SK-N-SH (cell line): Measurements from ENCODE around the gene KCNB1. TPM values are rescaled to one million over a fixed set of nuclear protein-coding genes. Genes with fewer than 3 reads are reported as not detected.

ENCODE experiments used
- CTCF ChIA-PET: fragments of 300-600, 350-600 bp; formaldehyde crosslinking; extraction: SDS; loops from one replicate; lab custom pipeline; 2021; lab: Yijun Ruan, JAX
- POLR2A ChIA-PET: fragments of 350-600 bp; sonication (Branson Sonifier 250); formaldehyde crosslinking; extraction: SDS; loops from one replicate; lab custom pipeline; 2020; ENCODE audit warnings: antibody characterized with exemption, inconsistent platforms; lab: Yijun Ruan, JAX
- DNase-seq: peaks from one replicate; pipeline ENCODE4 v3.0.0; 2012
- H2AFZ ChIP-seq: fragments of 200-600 bp; sonication (generic); 2 replicates; pipeline ENCODE4 v1.8.1; 2016; ENCODE audit warnings: antibody characterized with exemption, mild to moderate bottlenecking, low read depth
- H3F3A ChIP-seq: fragments of 200-600 bp; sonication (generic); replicated peaks from 2 replicates; pipeline ENCODE3; 2016; ENCODE audit warnings: antibody characterized with exemption, mild to moderate bottlenecking; ENCODE audit not compliant: insufficient read depth
- H3K27ac ChIP-seq, 2 experiments: fragments of 200-500 bp in 1 of 2; fragments of 200-600 bp in 1 of 2; sonication (Bioruptor generic) in 1 of 2; sonication (generic), shearing (Covaris generic) in 1 of 2; 2 replicates each; pipeline versions ENCODE4 v1.5.1 to v1.6.1; 2014 to 2016; ENCODE audit warnings: low read depth in 2 of 2, inconsistent platforms in 1 of 2, low read length in 1 of 2, mild to moderate bottlenecking in 1 of 2, mixed read lengths in 1 of 2
- H3K27me3 ChIP-seq: fragments of 200-600 bp; sonication (generic), shearing (Covaris generic); 2 replicates; pipeline ENCODE4 v1.6.1; 2016; ENCODE audit warnings: mixed run types; ENCODE audit not compliant: insufficient read depth
- H3K36me3 ChIP-seq, 2 experiments: fragments of 200-500 bp in 1 of 2; fragments of 200-600 bp in 1 of 2; sonication (Bioruptor generic) in 1 of 2; sonication (generic) in 1 of 2; replicated peaks in 1 of 2; 2 replicates each; pipeline versions ENCODE3 to v1.5.1; 2014 to 2016; ENCODE audit warnings: low read length in 1 of 2, mild to moderate bottlenecking in 1 of 2; ENCODE audit not compliant: insufficient read depth in 2 of 2, control insufficient read depth in 1 of 2
- H3K4me1 ChIP-seq, 2 experiments: fragments of 200-500 bp in 1 of 2; fragments of 200-600 bp in 1 of 2; sonication (Bioruptor generic) in 1 of 2; sonication (generic), shearing (Covaris generic) in 1 of 2; 2 replicates each; pipeline versions ENCODE4 v1.5.1 to v1.6.1; 2014 to 2016; ENCODE audit warnings: low read depth in 1 of 2, low read length in 1 of 2, mixed run types in 1 of 2; ENCODE audit not compliant: insufficient read depth in 2 of 2, control insufficient read depth in 1 of 2
- H3K4me2 ChIP-seq: fragments of 200-600 bp; sonication (generic), shearing (Covaris generic); 2 replicates; pipeline ENCODE4 v1.6.1; 2017; ENCODE audit warnings: mixed run types
- H3K4me3 ChIP-seq, 2 experiments: fragments of 200-500 bp in 1 of 2; fragments of 200-600 bp in 1 of 2; sonication (Bioruptor generic) in 1 of 2; sonication (generic), shearing (Covaris generic) in 1 of 2; 2 replicates each; pipeline versions ENCODE4 v1.5.1 to v1.8.1; 2014 to 2016; ENCODE audit warnings: low read depth in 2 of 2, inconsistent platforms in 1 of 2, low read length in 1 of 2, mild to moderate bottlenecking in 1 of 2, mixed read lengths in 1 of 2, moderate library complexity in 1 of 2
- H3K79me2 ChIP-seq: fragments of 200-600 bp; sonication (generic); 2 replicates; pipeline ENCODE4 v1.8.1; 2017; ENCODE audit warnings: mild to moderate bottlenecking; ENCODE audit not compliant: insufficient read depth
- H3K9ac ChIP-seq: fragments of 200-600 bp; sonication (generic); 2 replicates; pipeline ENCODE4 v1.6.1; 2017; ENCODE audit warnings: mixed run types
- H3K9me2 ChIP-seq: fragments of 200-600 bp; sonication (generic); 2 replicates; pipeline ENCODE4 v1.6.1; 2017; ENCODE audit warnings: mixed run types
- H3K9me3 ChIP-seq: fragments of 200-600 bp; sonication (generic); 2 replicates; pipeline ENCODE4 v1.6.1; 2017; ENCODE audit warnings: mixed run types, mild to moderate bottlenecking, moderate library complexity
- H4K20me1 ChIP-seq: fragments of 200-600 bp; sonication (generic); 2 replicates; pipeline ENCODE4 v1.6.1; 2017; ENCODE audit warnings: mild to moderate bottlenecking, mixed run types; ENCODE audit not compliant: insufficient read depth
- CHD2 ChIP-seq: fragments of 150-350 bp; IDR thresholded peaks from 2 replicates; pipeline ENCODE4 v1.6.1; 2018; ENCODE audit warnings: low read length; ENCODE audit not compliant: partially characterized antibody
- ELF1 ChIP-seq: IDR thresholded peaks from 2 replicates; pipeline ENCODE4 v1.4.0; 2012
- EP300 ChIP-seq, 2 experiments: IDR thresholded peaks; 2 replicates each; pipeline versions ENCODE4 v1.4.0 to v1.6.1; 2012; ENCODE audit warnings: borderline replicate concordance in 1 of 2, low read depth in 1 of 2, low read length in 1 of 2
- FOSL2 ChIP-seq: IDR thresholded peaks from 2 replicates; pipeline ENCODE4 v1.4.0; 2012; ENCODE audit warnings: low read depth, mild to moderate bottlenecking, moderate library complexity, borderline replicate concordance
- GABPA ChIP-seq: IDR thresholded peaks from 2 replicates; pipeline ENCODE4 v1.4.0; 2012; ENCODE audit warnings: low read depth, mild to moderate bottlenecking
- GATA2 ChIP-seq: sonication (generic); formaldehyde crosslinking; IDR thresholded peaks from 2 replicates; pipeline ENCODE4 v1.5.0; 2020; ENCODE audit warnings: mild to moderate bottlenecking, missing genetic modification reagents
- JUND ChIP-seq: IDR thresholded peaks from 2 replicates; pipeline ENCODE4 v1.4.0; 2012
- MXI1 ChIP-seq: IDR thresholded peaks from 2 replicates; pipeline ENCODE4 v1.6.1; 2012; ENCODE audit warnings: mild to moderate bottlenecking, low read depth, low read length, improper control_type of control experiment
- NFIC ChIP-seq: IDR thresholded peaks from 2 replicates; pipeline ENCODE4 v1.4.0; 2012; ENCODE audit warnings: borderline replicate concordance
- NRF1 ChIP-seq: IDR thresholded peaks from 2 replicates; pipeline ENCODE4 v1.6.1; 2012; ENCODE audit warnings: low read depth, mild to moderate bottlenecking, low read length
- PBX3 ChIP-seq: IDR thresholded peaks from 2 replicates; pipeline ENCODE4; 2012
- POLR2AphosphoS5 ChIP-seq: IDR thresholded peaks from 2 replicates; pipeline ENCODE4 v1.6.1; 2012; ENCODE audit warnings: low read depth, low read length
- RCOR1 ChIP-seq: fragments of 150-350 bp; IDR thresholded peaks from 2 replicates; pipeline ENCODE4 v1.6.1; 2017; ENCODE audit warnings: antibody characterized with exemption, low read length
- TAF1 ChIP-seq: IDR thresholded peaks from 2 replicates; pipeline ENCODE4 v1.6.1; 2012; ENCODE audit warnings: low read depth, mild to moderate bottlenecking, low read length, moderate library complexity, borderline replicate concordance
- TCF12 ChIP-seq: IDR thresholded peaks from 2 replicates; pipeline ENCODE4 v1.4.0; 2012
- YY1 ChIP-seq: IDR thresholded peaks from 2 replicates; pipeline ENCODE4 v1.4.0; 2012; ENCODE audit warnings: low read depth, mild to moderate bottlenecking
- ZBTB33 ChIP-seq: IDR thresholded peaks from 2 replicates; pipeline ENCODE4 v1.4.0; 2012; ENCODE audit warnings: low read depth, borderline replicate concordance
- WGBS: methylation state at CpG from one replicate; pipeline ENCODE4 v1.1.6; 2017; ENCODE audit warnings: low lambda C conversion rate; 5-methylcytosine and 5-hydroxymethylcytosine counted together
- polyA plus RNA-seq, 3 experiments: library from polyadenylated mRNA; depleted of rRNA; stranded (reverse); fragments of >200 nt; gene quantifications; 2 replicates each; pipeline ENCODE4 v1.2.3, GENCODE V29; 2012
- TF ChIP-seq, protein P1 (sequence below): fragments of 150-350 bp; IDR thresholded peaks from 2 replicates; pipeline ENCODE4 v1.6.1; 2016; ENCODE audit warnings: mild to moderate bottlenecking, low read depth, low read length
- TF ChIP-seq, protein P2 (sequence below): IDR thresholded peaks from 2 replicates; pipeline ENCODE4 v1.4.0; 2012; ENCODE audit warnings: low read depth
- TF ChIP-seq, protein P3 (sequence below): fragments of 200-600 bp; sonication (generic); IDR thresholded peaks from 2 replicates; pipeline ENCODE4 v1.6.1; 2017; ENCODE audit warnings: antibody characterized with exemption, mild to moderate bottlenecking, moderate library complexity
- TF ChIP-seq, protein P4 (sequence below): fragments of 150-350 bp; IDR thresholded peaks from 2 replicates; pipeline ENCODE4 v1.6.1; 2017; ENCODE audit warnings: antibody characterized with exemption, low read length, low read depth, borderline replicate concordance

The KCNB1 gene
- polyA plus RNA-seq, 1 of the 3 experiments (the other 2 are of a cell fraction), result 0.82 TPM

GRCh38 chr20:49404461-49404860, 78.0 kb downstream of the KCNB1 start:
- TF ChIP-seq RCOR1 (no peak), NRF1 (no peak), POLR2AphosphoS5 (no peak)
- 88% methylated on average over 3 of the region's 3 CpGs for WGBS
- ChIA-PET CTCF (interaction anchor here (0.9 to 1.8 kb wide), 5 partner anchors 8 to 80 kb away, joined by 4 to 10 read pairs (median 8); no protein-coding TSS in a partner anchor), POLR2A (no interaction called here)
- no peak for DNase-seq
- Histone ChIP-seq H4K20me1 (no peaks in the 10 kb centered on the region), H3F3A (no peaks in the 10 kb centered on the region), H3K4me1 (peaks cover 0 to 3% of the 10 kb centered on the region in 2 experiments; a peak in 1 of 4 replicates), H3K9ac (no peak overlapping the region), H3K9me3 (no peaks in the 10 kb centered on the region), H3K4me2 (no peak overlapping the region), H3K79me2 (no peaks in the 10 kb centered on the region), H3K36me3 (no peaks in the 10 kb centered on the region), H3K27ac (no peak overlapping the region), H3K4me3 (no peak overlapping the region), H3K27me3 (no peaks in the 10 kb centered on the region), H3K9me2 (no peaks in the 10 kb centered on the region), H2AFZ (no peak overlapping the region)

GRCh38 chr20:49403911-49404310, 78.6 kb downstream of the KCNB1 start:
- Histone ChIP-seq H3K79me2 (no peaks in the 10 kb centered on the region), H3K9me3 (no peaks in the 10 kb centered on the region), H3K27me3 (no peaks in the 10 kb centered on the region), H3K9me2 (no peaks in the 10 kb centered on the region), H3K4me2 (no peak overlapping the region), H3K27ac (no peak overlapping the region), H2AFZ (no peak overlapping the region), H3F3A (no peaks in the 10 kb centered on the region), H3K9ac (no peak overlapping the region), H3K36me3 (no peaks in the 10 kb centered on the region), H4K20me1 (no peaks in the 10 kb centered on the region), H3K4me3 (no peak overlapping the region), H3K4me1 (peaks cover 0 to 3% of the 10 kb centered on the region in 2 experiments; a peak in 1 of 4 replicates)
- ChIA-PET CTCF (interaction anchor here (1.8 to 2.6 kb wide), 2 partner anchors 19 to 80 kb away, joined by 7 to 8 read pairs; no protein-coding TSS in a partner anchor), POLR2A (no interaction called here)
- DNase-seq, result no peak
- WGBS, result 77% methylated on average over 9 of the region's 9 CpGs
- TF ChIP-seq, protein P1, sequence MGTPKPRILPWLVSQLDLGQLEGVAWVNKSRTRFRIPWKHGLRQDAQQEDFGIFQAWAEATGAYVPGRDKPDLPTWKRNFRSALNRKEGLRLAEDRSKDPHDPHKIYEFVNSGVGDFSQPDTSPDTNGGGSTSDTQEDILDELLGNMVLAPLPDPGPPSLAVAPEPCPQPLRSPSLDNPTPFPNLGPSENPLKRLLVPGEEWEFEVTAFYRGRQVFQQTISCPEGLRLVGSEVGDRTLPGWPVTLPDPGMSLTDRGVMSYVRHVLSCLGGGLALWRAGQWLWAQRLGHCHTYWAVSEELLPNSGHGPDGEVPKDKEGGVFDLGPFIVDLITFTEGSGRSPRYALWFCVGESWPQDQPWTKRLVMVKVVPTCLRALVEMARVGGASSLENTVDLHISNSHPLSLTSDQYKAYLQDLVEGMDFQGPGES, result no peak
- TF ChIP-seq YY1 (no peak), ZBTB33 (no peak), GATA2 (CRISPR knock-in tag) (no peak), JUND (no peak), CHD2 (no peak), PBX3 (no peak), NRF1 (no peak), MXI1 (no peak), TAF1 (no peak), FOSL2 (no peak), GABPA (no peak), ELF1 (no peak), TCF12 (no peak), NFIC (no peak), EP300 (IDR thresholded peaks at IDR 0.05; ENCODE audit: borderline replicate concordance in 1 of 2, low read depth in 1 of 2, low read length in 1 of 2) (no peak)
- TF ChIP-seq, protein P2, sequence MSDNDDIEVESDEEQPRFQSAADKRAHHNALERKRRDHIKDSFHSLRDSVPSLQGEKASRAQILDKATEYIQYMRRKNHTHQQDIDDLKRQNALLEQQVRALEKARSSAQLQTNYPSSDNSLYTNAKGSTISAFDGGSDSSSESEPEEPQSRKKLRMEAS, result no peak
- TF ChIP-seq, protein P3, sequence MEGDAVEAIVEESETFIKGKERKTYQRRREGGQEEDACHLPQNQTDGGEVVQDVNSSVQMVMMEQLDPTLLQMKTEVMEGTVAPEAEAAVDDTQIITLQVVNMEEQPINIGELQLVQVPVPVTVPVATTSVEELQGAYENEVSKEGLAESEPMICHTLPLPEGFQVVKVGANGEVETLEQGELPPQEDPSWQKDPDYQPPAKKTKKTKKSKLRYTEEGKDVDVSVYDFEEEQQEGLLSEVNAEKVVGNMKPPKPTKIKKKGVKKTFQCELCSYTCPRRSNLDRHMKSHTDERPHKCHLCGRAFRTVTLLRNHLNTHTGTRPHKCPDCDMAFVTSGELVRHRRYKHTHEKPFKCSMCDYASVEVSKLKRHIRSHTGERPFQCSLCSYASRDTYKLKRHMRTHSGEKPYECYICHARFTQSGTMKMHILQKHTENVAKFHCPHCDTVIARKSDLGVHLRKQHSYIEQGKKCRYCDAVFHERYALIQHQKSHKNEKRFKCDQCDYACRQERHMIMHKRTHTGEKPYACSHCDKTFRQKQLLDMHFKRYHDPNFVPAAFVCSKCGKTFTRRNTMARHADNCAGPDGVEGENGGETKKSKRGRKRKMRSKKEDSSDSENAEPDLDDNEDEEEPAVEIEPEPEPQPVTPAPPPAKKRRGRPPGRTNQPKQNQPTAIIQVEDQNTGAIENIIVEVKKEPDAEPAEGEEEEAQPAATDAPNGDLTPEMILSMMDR, result no peak
- TF ChIP-seq, protein P4, sequence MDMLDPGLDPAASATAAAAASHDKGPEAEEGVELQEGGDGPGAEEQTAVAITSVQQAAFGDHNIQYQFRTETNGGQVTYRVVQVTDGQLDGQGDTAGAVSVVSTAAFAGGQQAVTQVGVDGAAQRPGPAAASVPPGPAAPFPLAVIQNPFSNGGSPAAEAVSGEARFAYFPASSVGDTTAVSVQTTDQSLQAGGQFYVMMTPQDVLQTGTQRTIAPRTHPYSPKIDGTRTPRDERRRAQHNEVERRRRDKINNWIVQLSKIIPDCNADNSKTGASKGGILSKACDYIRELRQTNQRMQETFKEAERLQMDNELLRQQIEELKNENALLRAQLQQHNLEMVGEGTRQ, result no peak
